ENCODE data around the gene SLC15A3.

Gene SLC15A3

GRCh38 chr11:60899977-60900376 is 52.0 kb downstream of the SLC15A3 start:
- no peak for ATAC-seq (replicated peaks; ENCODE audit: extremely low read depth, poor library complexity, severe bottlenecking)
- Mint-ChIP-seq H3K9me3 (no peaks in the 10 kb centered on the region), H3K27ac (ENCODE audit: low read depth) (no peak overlapping the region), H3K27me3 (no peaks in the 10 kb centered on the region), H3K4me1 (peaks cover 15% of the 10 kb centered on the region), H3K4me3 (no peak overlapping the region), H3K36me3 (ENCODE audit: insufficient read depth) (peaks cover 62% of the 10 kb centered on the region)
- no peak for DNase-seq (ENCODE audit: low spot score in 2 of 2)

GRCh38 chr11:60899046-60899936 is 52.7 kb downstream of the SLC15A3 start:
- Mint-ChIP-seq H3K9me3 (no peaks in the 10 kb centered on the region), H3K4me3 (no peak overlapping the region), H3K4me1 (peaks cover 11% of the 10 kb centered on the region), H3K27me3 (no peaks in the 10 kb centered on the region), H3K27ac (ENCODE audit: low read depth) (no peak overlapping the region), H3K36me3 (ENCODE audit: insufficient read depth) (peaks cover 66% of the 10 kb centered on the region)
- DNase-seq (ENCODE audit: low spot score in 2 of 2) (no peak), ATAC-seq (replicated peaks; ENCODE audit: extremely low read depth, poor library complexity, severe bottlenecking) (peak; percentile 71)

- H3K27me3 Mint-ChIP-seq = no peaks in the 10 kb centered on the region
- ATAC-seq (replicated peaks; ENCODE audit: extremely low read depth, poor library complexity, severe bottlenecking) (no peak), DNase-seq (ENCODE audit: low spot score in 2 of 2) (no peak)
- H3K9me3 Mint-ChIP-seq = no peaks in the 10 kb centered on the region
- no peaks in the 10 kb centered on the region for H3K4me1 Mint-ChIP-seq
- H3K4me3 Mint-ChIP-seq = no peak overlapping the region
- peaks cover 66% of the 10 kb centered on the region for H3K36me3 Mint-ChIP-seq (ENCODE audit: insufficient read depth)
- H3K27ac Mint-ChIP-seq (ENCODE audit: low read depth) = no peak overlapping the region
Measured at GRCh38 chr11:60897496-60897895, 54.5 kb downstream of the SLC15A3 start.

- no peaks in the 10 kb centered on the region for H3K27me3 Mint-ChIP-seq
- no peaks in the 10 kb centered on the region for H3K9me3 Mint-ChIP-seq
- no peaks in the 10 kb centered on the region for H3K4me1 Mint-ChIP-seq
- ATAC-seq (replicated peaks; ENCODE audit: extremely low read depth, poor library complexity, severe bottlenecking) (no peak), DNase-seq (ENCODE audit: low spot score in 2 of 2) (no peak)
- H3K36me3 Mint-ChIP-seq (ENCODE audit: insufficient read depth) = peaks cover 58% of the 10 kb centered on the region
- H3K27ac Mint-ChIP-seq (ENCODE audit: low read depth) = no peak overlapping the region
- H3K4me3 Mint-ChIP-seq = no peak overlapping the region
Measured at GRCh38 chr11:60895687-60896086, 56.3 kb downstream of the SLC15A3 start.

- H3K36me3 Mint-ChIP-seq (ENCODE audit: insufficient read depth) = peaks cover 32% of the 10 kb centered on the region
- ATAC-seq (replicated peaks; ENCODE audit: extremely low read depth, poor library complexity, severe bottlenecking) = no peak
- no peaks in the 10 kb centered on the region for H3K4me1 Mint-ChIP-seq
- no peak overlapping the region for H3K27ac Mint-ChIP-seq (ENCODE audit: low read depth)
- DNase-seq (ENCODE audit: low spot score in 2 of 2) = no peak
- no peaks in the 10 kb centered on the region for H3K9me3 Mint-ChIP-seq
- no peak overlapping the region for H3K4me3 Mint-ChIP-seq
- no peaks in the 10 kb centered on the region for H3K27me3 Mint-ChIP-seq
Measured at GRCh38 chr11:60891103-60891741, 60.8 kb downstream of the SLC15A3 start.

GRCh38 chr11:60890696-60891095 is 61.3 kb downstream of the SLC15A3 start:
- Mint-ChIP-seq H3K36me3 (ENCODE audit: insufficient read depth) (peaks cover 29% of the 10 kb centered on the region), H3K27me3 (no peaks in the 10 kb centered on the region), H3K4me1 (no peaks in the 10 kb centered on the region), H3K9me3 (no peaks in the 10 kb centered on the region), H3K4me3 (no peak overlapping the region), H3K27ac (ENCODE audit: low read depth) (no peak overlapping the region)
- DNase-seq (ENCODE audit: low spot score in 2 of 2) (no peak), ATAC-seq (replicated peaks; ENCODE audit: extremely low read depth, poor library complexity, severe bottlenecking) (no peak)

GRCh38 chr11:60889869-60890311 is 62.1 kb downstream of the SLC15A3 start:
- Mint-ChIP-seq H3K9me3 (no peaks in the 10 kb centered on the region), H3K4me1 (no peaks in the 10 kb centered on the region), H3K36me3 (ENCODE audit: insufficient read depth) (peaks cover 20% of the 10 kb centered on the region), H3K4me3 (no peak overlapping the region), H3K27ac (ENCODE audit: low read depth) (peak overlapping the region; percentile 80), H3K27me3 (no peaks in the 10 kb centered on the region)
- no peak for DNase-seq (ENCODE audit: low spot score in 2 of 2)
- no peak for ATAC-seq (replicated peaks; ENCODE audit: extremely low read depth, poor library complexity, severe bottlenecking)

GRCh38 chr11:60887556-60887955 is 64.4 kb downstream of the SLC15A3 start:
- H3K36me3 Mint-ChIP-seq (ENCODE audit: insufficient read depth) = peaks cover 17% of the 10 kb centered on the region
- DNase-seq (ENCODE audit: low spot score in 2 of 2) (no peak), ATAC-seq (replicated peaks; ENCODE audit: extremely low read depth, poor library complexity, severe bottlenecking) (peak; percentile 54)
- H3K9me3 Mint-ChIP-seq = no peaks in the 10 kb centered on the region
- H3K4me3 Mint-ChIP-seq = no peak overlapping the region
- H3K27me3 Mint-ChIP-seq = no peaks in the 10 kb centered on the region
- peaks cover 10% of the 10 kb centered on the region for H3K4me1 Mint-ChIP-seq
- no peak overlapping the region for H3K27ac Mint-ChIP-seq (ENCODE audit: low read depth)
